Brain pericyte (primary cell): ENCODE measurements around the gene JAKMIP1.

Experiments used
- DNase-seq: peaks from one replicate; pipeline ENCODE4 v3.0.0-alpha.2; 2012; ENCODE audit warnings: low read depth, low spot score

Gene JAKMIP1

GRCh38 chr4:6042293-6043063, 157.9 kb downstream of the JAKMIP1 start:
- DNase-seq = no peak

- DNase-seq = no peak
Measured at GRCh38 chr4:6041800-6042199, 158.5 kb downstream of the JAKMIP1 start.

- no peak for DNase-seq
Measured at GRCh38 chr4:6038711-6039110, 161.6 kb downstream of the JAKMIP1 start.

- no peak for DNase-seq
Measured at GRCh38 chr4:6035786-6036185, 164.6 kb downstream of the JAKMIP1 start.

GRCh38 chr4:6033381-6033780, 167.0 kb downstream of the JAKMIP1 start:
- no peak for DNase-seq

GRCh38 chr4:6032249-6033244, 167.8 kb downstream of the JAKMIP1 start:
- no peak for DNase-seq

- DNase-seq = no peak
Measured at GRCh38 chr4:6031846-6032245, 168.5 kb downstream of the JAKMIP1 start.

- no peak for DNase-seq
Measured at GRCh38 chr4:6030679-6031078, 169.7 kb downstream of the JAKMIP1 start.

- no peak for DNase-seq
Measured at GRCh38 chr4:6029254-6029653, 171.1 kb downstream of the JAKMIP1 start.

- DNase-seq = no peak
Measured at GRCh38 chr4:6028168-6028567, 172.2 kb downstream of the JAKMIP1 start.

GRCh38 chr4:6027392-6027791, 173.0 kb downstream of the JAKMIP1 start:
- DNase-seq = no peak

- no peak for DNase-seq
Measured at GRCh38 chr4:6024313-6024960, 175.9 kb downstream of the JAKMIP1 start.

- no peak for DNase-seq
Measured at GRCh38 chr4:6023731-6024130, 176.6 kb downstream of the JAKMIP1 start.

GRCh38 chr4:6022607-6023288, 177.6 kb downstream of the JAKMIP1 start:
- DNase-seq = no peak

GRCh38 chr4:6021831-6022606, 178.3 kb downstream of the JAKMIP1 start:
- no peak for DNase-seq

GRCh38 chr4:6020613-6021012, 179.7 kb downstream of the JAKMIP1 start:
- no peak for DNase-seq

- no peak for DNase-seq
Measured at GRCh38 chr4:6019316-6020263, 180.8 kb downstream of the JAKMIP1 start.

- no peak for DNase-seq
Measured at GRCh38 chr4:6018331-6018730, 182.0 kb downstream of the JAKMIP1 start, which contains the start of gene C4orf50. TSS of gene C4orf50 (minus strand) at chr4:6018431.

GRCh38 chr4:6017800-6018199, 182.5 kb downstream of the JAKMIP1 start:
- no peak for DNase-seq
